IMR-90 (cell line): Measurements from ENCODE around the gene TRMT2A. TPM values are rescaled to one million over a fixed set of nuclear protein-coding genes. Genes with fewer than 3 reads are reported as not detected.
A peak's percentile ranks its signal among the peaks of the same experiment; 100 is the strongest.

Experiments
- ATAC-seq: fragments of 200-7000 bp; cut with Tn5 transposase; 2 replicates; pipeline ENCODE4 v1.9.1; 2020; ENCODE audit warnings: low read depth, mild to moderate bottlenecking, moderate library complexity
- BruUV-seq: library from RNA; stranded (reverse); fragments of 400-500 nt; replicated peaks from 2 replicates; lab custom pipeline; 2021; lab: Mats Ljungman, UMichigan
- CTCF ChIA-PET: fragments of 300-600 bp; formaldehyde crosslinking; extraction: SDS; loops from one replicate; lab custom pipeline; 2021; ENCODE audit warnings: antibody characterized with exemption; lab: Yijun Ruan, JAX
- POLR2A ChIA-PET: fragments of 300-600 bp; sonication (Branson Sonifier 250); formaldehyde crosslinking; loops from one replicate; lab custom pipeline; 2022; ENCODE audit warnings: antibody characterized with exemption; ENCODE audit not compliant: unreplicated experiment; lab: Charles Lee
- DNase-seq: peaks from one replicate; pipeline ENCODE4 v3.0.0; 2013
- H2AFZ ChIP-seq: replicated peaks from 2 replicates; pipeline ENCODE3; 2013; ENCODE audit warnings: low read length, mild to moderate bottlenecking; ENCODE audit not compliant: poor library complexity
- H2AK5ac ChIP-seq: 2 replicates; pipeline ENCODE4 v1.6.1; 2013; ENCODE audit warnings: low read depth, low read length, inconsistent platforms
- H2AK9ac ChIP-seq: replicated peaks from 2 replicates; pipeline ENCODE3; 2013; ENCODE audit warnings: mild to moderate bottlenecking, low read depth, low read length, moderate library complexity; ENCODE audit not compliant: poor library complexity
- H2BK120ac ChIP-seq: 2 replicates; pipeline ENCODE4 v1.6.1; 2013; ENCODE audit warnings: low read depth, low read length, inconsistent platforms
- H2BK15ac ChIP-seq: 3 replicates; pipeline ENCODE4 v1.6.1; 2013; ENCODE audit warnings: low read depth, low read length, inconsistent platforms
- H2BK20ac ChIP-seq: 2 replicates; pipeline ENCODE4 v1.6.1; 2013; ENCODE audit warnings: low read depth, mild to moderate bottlenecking, inconsistent platforms, low read length, moderate library complexity
- H2BK5ac ChIP-seq: 2 replicates; pipeline ENCODE4 v1.6.1; 2013; ENCODE audit warnings: mild to moderate bottlenecking, low read depth, low read length, inconsistent platforms; ENCODE audit not compliant: poor library complexity, severe bottlenecking
- H3K14ac ChIP-seq: replicated peaks from 2 replicates; pipeline ENCODE4 v1.6.1; 2013; ENCODE audit warnings: low read depth, low read length, inconsistent platforms
- H3K18ac ChIP-seq: 2 replicates; pipeline ENCODE4 v1.6.1; 2013; ENCODE audit warnings: low read depth, low read length, control low read depth
- H3K23ac ChIP-seq: 2 replicates; pipeline ENCODE4 v1.6.1; 2013; ENCODE audit warnings: low read depth, low read length, inconsistent platforms
- H3K27ac ChIP-seq: 2 replicates; pipeline ENCODE4 v1.5.1; 2013; ENCODE audit warnings: mild to moderate bottlenecking, control low read depth, low read length; ENCODE audit not compliant: insufficient read depth
- H3K27me3 ChIP-seq: 2 replicates; pipeline ENCODE4 v1.6.1; 2013; ENCODE audit warnings: low read length; ENCODE audit not compliant: control insufficient read depth, insufficient read depth
- H3K36me3 ChIP-seq: 2 replicates; pipeline ENCODE4 v1.6.1; 2013; ENCODE audit warnings: low read length, mixed read lengths; ENCODE audit not compliant: control insufficient read depth, insufficient read depth
- H3K4ac ChIP-seq: 2 replicates; pipeline ENCODE4 v1.6.1; 2013; ENCODE audit warnings: low read depth, low read length, inconsistent platforms
- H3K4me1 ChIP-seq: 2 replicates; pipeline ENCODE4 v1.6.1; 2013; ENCODE audit warnings: low read length, mixed read lengths; ENCODE audit not compliant: control insufficient read depth, insufficient read depth
- H3K4me2 ChIP-seq: 2 replicates; pipeline ENCODE4 v1.6.1; 2013; ENCODE audit warnings: low read depth, mild to moderate bottlenecking, control low read depth, low read length, moderate library complexity
- H3K4me3 ChIP-seq: 2 replicates; pipeline ENCODE4 v1.5.1; 2013; ENCODE audit warnings: low read depth, mild to moderate bottlenecking, control low read depth, low read length, moderate library complexity; ENCODE audit not compliant: insufficient read depth
- H3K56ac ChIP-seq: 2 replicates; pipeline ENCODE4 v1.6.1; 2013; ENCODE audit warnings: low read length, inconsistent platforms; ENCODE audit not compliant: insufficient read depth; ENCODE audit errors: extremely low read depth
- H3K79me1 ChIP-seq, 2 experiments: 2 replicates each; pipeline ENCODE4 v1.6.1; 2013; ENCODE audit warnings: low read length in 2 of 2, inconsistent platforms in 1 of 2, low read depth in 1 of 2
- H3K9ac ChIP-seq: 2 replicates; pipeline ENCODE4 v1.6.1; 2013; ENCODE audit warnings: low read depth, low read length, control low read depth
- H3K9me1 ChIP-seq: 2 replicates; pipeline ENCODE4 v1.6.1; 2013; ENCODE audit warnings: low read length, inconsistent platforms; ENCODE audit not compliant: insufficient read depth
- H3K9me3 ChIP-seq: 2 replicates; pipeline ENCODE4 v1.6.1; 2013; ENCODE audit warnings: low read length; ENCODE audit not compliant: control insufficient read depth, insufficient read depth
- H4K20me1 ChIP-seq: 2 replicates; pipeline ENCODE4 v1.6.1; 2013; ENCODE audit warnings: low read length, inconsistent platforms; ENCODE audit not compliant: insufficient read depth
- H4K5ac ChIP-seq: 2 replicates; pipeline ENCODE4 v1.6.1; 2013; ENCODE audit warnings: mild to moderate bottlenecking, low read depth, low read length, control low read depth
- H4K8ac ChIP-seq, 2 experiments: 2 replicates each; pipeline ENCODE4 v1.6.1; 2013; ENCODE audit warnings: low read depth in 2 of 2, low read length in 2 of 2, control low read depth in 1 of 2, inconsistent platforms in 1 of 2
- H4K91ac ChIP-seq: 2 replicates; pipeline ENCODE4 v1.6.1; 2013; ENCODE audit warnings: low read depth, low read length, inconsistent platforms; ENCODE audit not compliant: insufficient read depth
- BHLHE40 ChIP-seq: fragments of 150-350 bp; IDR thresholded peaks from 2 replicates; pipeline ENCODE4 v1.6.1; 2016; ENCODE audit warnings: mild to moderate bottlenecking, low read depth, low read length
- CEBPB ChIP-seq: IDR thresholded peaks from 2 replicates; pipeline ENCODE4 v1.6.1; 2012; ENCODE audit warnings: low read depth, low read length, improper control_type of control experiment
- FOS ChIP-seq: fragments of 150-350 bp; IDR thresholded peaks from 2 replicates; pipeline ENCODE4 v1.6.1; 2016; ENCODE audit warnings: low read depth, low read length
- MAFK ChIP-seq: IDR thresholded peaks from 2 replicates; pipeline ENCODE4 v1.6.1; 2012; ENCODE audit warnings: low read depth, low read length, improper control_type of control experiment
- MXI1 ChIP-seq: IDR thresholded peaks from 2 replicates; pipeline ENCODE4 v1.6.1; 2012; ENCODE audit warnings: low read depth, mild to moderate bottlenecking, low read length, moderate library complexity, borderline replicate concordance
- NFE2L2 ChIP-seq: fragments of 150-350 bp; IDR thresholded peaks from 2 replicates; pipeline ENCODE4 v1.6.1; 2016; ENCODE audit warnings: low read depth, mild to moderate bottlenecking, low read length
- RCOR1 ChIP-seq: IDR thresholded peaks from 2 replicates; pipeline ENCODE4 v1.6.1; 2012; ENCODE audit warnings: mild to moderate bottlenecking, low read length, improper control_type of control experiment; ENCODE audit not compliant: insufficient replicate concordance
- SMC3 ChIP-seq: fragments of 150-350 bp; IDR thresholded peaks from 2 replicates; pipeline ENCODE4 v1.6.1; 2016; ENCODE audit warnings: low read depth, mild to moderate bottlenecking, antibody characterized with exemption, low read length, moderate library complexity
- WGBS, 2 experiments: methylation state at CpG; one replicate each; pipeline versions ENCODE4 v1.1.5 to v1.1.7; 2013; ENCODE audit warnings: missing lambda C conversion rate in 2 of 2; ENCODE audit not compliant: insufficient read length in 1 of 2; ENCODE audit errors: extremely low coverage in 2 of 2; 5-methylcytosine and 5-hydroxymethylcytosine counted together
- dilution Hi-C: fragments of 300-500 bp; cut with HindIII; formaldehyde crosslinking; loops from one replicate; pipeline ENCODE4 v1.14.3; 2018; ENCODE audit warnings: low sequenced_read_pairs; ENCODE audit not compliant: unreplicated experiment
- in situ Hi-C: fragments of 300-500 bp; cut with MboI; formaldehyde crosslinking; loops from 3 replicates; pipeline ENCODE4 v1.14.3; 2019; ENCODE audit warnings: low sequenced_read_pairs, inconsistent platforms, mixed read lengths
- intact Hi-C: fragments of 100-400 bp; cut with micrococcal nuclease; formaldehyde crosslinking; loops from 2 replicates; pipeline ENCODE4 v1.10.0; 2022
- polyA plus RNA-seq, 3 experiments: library from polyadenylated mRNA; depleted of rRNA; stranded (reverse); fragments of >200 nt; gene quantifications; 2 replicates each; pipeline ENCODE4 v1.2.3, GENCODE V29; 2012; ENCODE audit warnings: low replicate concordance in 1 of 3
- total RNA-seq: library from RNA; depleted of rRNA; stranded (reverse); fragments of >200 nt; gene quantifications from 2 replicates; pipeline ENCODE4 v1.2.3, GENCODE V29; 2012

The TRMT2A gene
- total and polyA plus RNA-seq, 2 of the 4 experiments (the other 2 are of a cell fraction), result 22.0 to 39.1 TPM

DNA sequence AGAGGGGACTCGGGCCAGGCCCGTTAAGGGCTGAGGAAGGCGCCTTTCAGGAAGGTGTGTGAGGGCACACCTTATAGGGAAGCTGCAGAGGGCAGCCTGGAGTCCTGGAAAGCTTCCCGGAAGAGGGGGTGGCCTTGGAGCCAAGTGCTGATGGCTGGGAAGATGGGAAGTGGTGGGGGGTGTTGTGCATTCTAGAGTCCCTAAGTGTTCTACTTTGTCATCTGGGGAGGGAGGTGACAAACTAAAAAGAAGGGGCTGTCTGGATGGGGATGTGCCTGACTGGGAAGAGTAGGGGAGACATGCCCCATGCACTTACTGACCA is 21.4 kb upstream of the TRMT2A start:
- H3K9me1 ChIP-seq, result peaks cover 18% of the 10 kb centered on the region
- H3K27me3 ChIP-seq, result no peaks in the 10 kb centered on the region
- no peak overlapping the region for H2BK20ac ChIP-seq
- ATAC-seq, result no peak
- H3K36me3 ChIP-seq, result peaks cover 8% of the 10 kb centered on the region
- dilution Hi-C loops, result no loop called here
- H2AK9ac ChIP-seq, result peak overlapping the region; percentile 5
- CTCF ChIA-PET, result no interaction called here
- peaks cover 22% of the 10 kb centered on the region for H3K4me1 ChIP-seq
- BruUV-seq, result no TSS peak
- intact Hi-C loops, result no loop called here
- H3K4me2 ChIP-seq, result no peak overlapping the region
- WGBS, 2 experiments, result 58% methylated on average over 4 of the region's 4 CpGs; no CpG with 5 or more reads in 1 of the 2 experiments
- H2BK5ac ChIP-seq, result no peak overlapping the region
- H3K9me3 ChIP-seq, result no peaks in the 10 kb centered on the region
- no peak overlapping the region for H4K5ac ChIP-seq
- no peak overlapping the region for H3K18ac ChIP-seq
- H3K27ac ChIP-seq, result no peak overlapping the region
- H2BK15ac ChIP-seq, result no peak overlapping the region
- in situ Hi-C loops, result no loop called here
- H3K9ac ChIP-seq, result no peak overlapping the region
- no peak overlapping the region for H3K14ac ChIP-seq
- no peak overlapping the region for H3K23ac ChIP-seq
- peaks cover 77% of the 10 kb centered on the region for H4K20me1 ChIP-seq
- TF ChIP-seq SMC3, result no peak
- no peak for TF ChIP-seq RCOR1
- TF ChIP-seq NFE2L2, result no peak
- TF ChIP-seq MXI1, result no peak
- no peak for TF ChIP-seq BHLHE40
- TF ChIP-seq CEBPB, result no peak
- TF ChIP-seq FOS, result no peak
- TF ChIP-seq MAFK, result no peak
- H4K8ac ChIP-seq, result no peak overlapping the region
- POLR2A ChIA-PET, result no interaction called here
- no peak overlapping the region for H3K4ac ChIP-seq
- no peak overlapping the region for H2AFZ ChIP-seq
- no peak overlapping the region for H3K4me3 ChIP-seq
- peaks cover 20 to 90% of the 10 kb centered on the region in 2 experiments for H3K79me1 ChIP-seq
- H2AK5ac ChIP-seq, result no peak overlapping the region
- no peak overlapping the region for H2BK120ac ChIP-seq
- no peak overlapping the region for H3K56ac ChIP-seq
- H4K91ac ChIP-seq, result no peak overlapping the region
- DNase-seq, result no peak
